ENCODE results near the gene GFM1.

GRCh38 chr3:158728061-158728377 is 83.7 kb downstream of the GFM1 start:
- TF ChIP-seq POLR2A (IDR thresholded peaks at IDR 0.05; ENCODE audit: low read depth) (no peak), POLR2AphosphoS5 (IDR thresholded peaks at IDR 0.05) (no peak), CTCF (IDR thresholded peaks at IDR 0.05) (peak in 1 of 3 experiments; percentile 6), EP300 (IDR thresholded peaks at IDR 0.05) (no peak)
